ENCODE data around the gene HPGDS. TPM values are rescaled to one million over a fixed set of nuclear protein-coding genes. Genes with fewer than 3 reads are reported as not detected.
A peak's percentile ranks its signal among the peaks of the same experiment; 100 is the strongest.

The HPGDS gene
- total and polyA plus RNA-seq, 2 of the 13 experiments (the other 11 are each of a cell fraction or from before 2014, with no cell fraction given) = not detected

- BruUV-seq (replicated peaks) = no TSS peak
- Histone ChIP-seq H3K9ac (ENCODE audit: insufficient read depth, low read depth, low read length) (no peak overlapping the region), H2AFZ (ENCODE audit: low read length) (no peak overlapping the region), H3K4me1 (ENCODE audit: insufficient read depth, low read length) (no peaks in the 10 kb centered on the region), H3K27me3 (ENCODE audit: control insufficient read depth in 1 of 2, insufficient read depth in 2 of 2, low read length in 2 of 2) (0 out of 5 replicates have a peak, but pooled peaks cover 0 to 6% of the 10 kb centered on the region in 2 experiments), H3K27ac (ENCODE audit: extremely low read length, insufficient read depth, low read length) (no peak overlapping the region), H3K79me2 (ENCODE audit: insufficient read depth, low read length) (no peaks in the 10 kb centered on the region), H3K4me2 (ENCODE audit: low read depth, low read length) (no peak overlapping the region), H3K36me3 (replicated peaks in 1 of 2; ENCODE audit: control insufficient read depth in 1 of 2, insufficient read depth in 2 of 2, low read length in 2 of 2) (no peaks in the 10 kb centered on the region), H4K20me1 (ENCODE audit: insufficient read depth, low read length) (no peaks in the 10 kb centered on the region), H3K9me3 (ENCODE audit: low read length) (no peaks in the 10 kb centered on the region), H3K4me3 (replicated peaks in 1 of 3; ENCODE audit: insufficient read depth in 1 of 3, low read depth in 2 of 3, low read length in 3 of 3) (no peak overlapping the region)
- POLR2A ChIA-PET = no interaction called here
- CTCF ChIA-PET (ENCODE audit: low intra/inter-chr PET ratio, low total read pairs) = interaction anchor here (1.5 to 1.9 kb wide), 2 partner anchors 85 to 598 kb away, joined by 10 to 15 read pairs; no protein-coding TSS in a partner anchor
- intact Hi-C loops (cut with micrococcal nuclease; ENCODE audit: unreplicated experiment) = loop anchor here (1.0 kb wide), 1 partner anchor 598 kb away; no protein-coding TSS in a partner anchor
- FAIRE-seq = no peak
- in situ Hi-C loops (cut with HindIII; ENCODE audit: extremely low pct_ligation_motif_present, low pct_unique_long_range_greater_than_20kb) = loop anchor here (5.0 to 10.0 kb wide), 2 partner anchors 85 to 597 kb away; no protein-coding TSS in a partner anchor
- ATAC-seq = peak; percentile 39; the same call in 1 of the 3 replicates
- DNase-seq (ENCODE audit: low spot score) = no peak
- WGBS (ENCODE audit: low lambda C conversion rate) = 27% methylated on average over 5 of the region's 5 CpGs
- TF ChIP-seq NFIB (CRISPR knock-in tag; IDR thresholded peaks at IDR 0.05; ENCODE audit: borderline replicate concordance) (no peak), ZNF331 (CRISPR knock-in tag; IDR thresholded peaks at IDR 0.05) (no peak), ZNF703 (CRISPR knock-in tag; IDR thresholded peaks at IDR 0.05; ENCODE audit: borderline replicate concordance) (no peak), SRY (CRISPR knock-in tag; IDR thresholded peaks at IDR 0.05) (no peak), PHF5A (CRISPR knock-in tag; IDR thresholded peaks at IDR 0.05; ENCODE audit: low read depth, unreplicated experiment) (no peak), MAFF (IDR thresholded peaks at IDR 0.05; ENCODE audit: low read depth, low read length) (no peak), ZNF674 (CRISPR knock-in tag; IDR thresholded peaks at IDR 0.05; ENCODE audit: low read depth) (no peak), RNF2 (conservative IDR thresholded peaks at IDR 0.05; ENCODE audit: low read depth) (no peak), ZNF510 (CRISPR knock-in tag; IDR thresholded peaks at IDR 0.05; ENCODE audit: low read depth) (no peak)
- TF ChIP-seq, protein P1, sequence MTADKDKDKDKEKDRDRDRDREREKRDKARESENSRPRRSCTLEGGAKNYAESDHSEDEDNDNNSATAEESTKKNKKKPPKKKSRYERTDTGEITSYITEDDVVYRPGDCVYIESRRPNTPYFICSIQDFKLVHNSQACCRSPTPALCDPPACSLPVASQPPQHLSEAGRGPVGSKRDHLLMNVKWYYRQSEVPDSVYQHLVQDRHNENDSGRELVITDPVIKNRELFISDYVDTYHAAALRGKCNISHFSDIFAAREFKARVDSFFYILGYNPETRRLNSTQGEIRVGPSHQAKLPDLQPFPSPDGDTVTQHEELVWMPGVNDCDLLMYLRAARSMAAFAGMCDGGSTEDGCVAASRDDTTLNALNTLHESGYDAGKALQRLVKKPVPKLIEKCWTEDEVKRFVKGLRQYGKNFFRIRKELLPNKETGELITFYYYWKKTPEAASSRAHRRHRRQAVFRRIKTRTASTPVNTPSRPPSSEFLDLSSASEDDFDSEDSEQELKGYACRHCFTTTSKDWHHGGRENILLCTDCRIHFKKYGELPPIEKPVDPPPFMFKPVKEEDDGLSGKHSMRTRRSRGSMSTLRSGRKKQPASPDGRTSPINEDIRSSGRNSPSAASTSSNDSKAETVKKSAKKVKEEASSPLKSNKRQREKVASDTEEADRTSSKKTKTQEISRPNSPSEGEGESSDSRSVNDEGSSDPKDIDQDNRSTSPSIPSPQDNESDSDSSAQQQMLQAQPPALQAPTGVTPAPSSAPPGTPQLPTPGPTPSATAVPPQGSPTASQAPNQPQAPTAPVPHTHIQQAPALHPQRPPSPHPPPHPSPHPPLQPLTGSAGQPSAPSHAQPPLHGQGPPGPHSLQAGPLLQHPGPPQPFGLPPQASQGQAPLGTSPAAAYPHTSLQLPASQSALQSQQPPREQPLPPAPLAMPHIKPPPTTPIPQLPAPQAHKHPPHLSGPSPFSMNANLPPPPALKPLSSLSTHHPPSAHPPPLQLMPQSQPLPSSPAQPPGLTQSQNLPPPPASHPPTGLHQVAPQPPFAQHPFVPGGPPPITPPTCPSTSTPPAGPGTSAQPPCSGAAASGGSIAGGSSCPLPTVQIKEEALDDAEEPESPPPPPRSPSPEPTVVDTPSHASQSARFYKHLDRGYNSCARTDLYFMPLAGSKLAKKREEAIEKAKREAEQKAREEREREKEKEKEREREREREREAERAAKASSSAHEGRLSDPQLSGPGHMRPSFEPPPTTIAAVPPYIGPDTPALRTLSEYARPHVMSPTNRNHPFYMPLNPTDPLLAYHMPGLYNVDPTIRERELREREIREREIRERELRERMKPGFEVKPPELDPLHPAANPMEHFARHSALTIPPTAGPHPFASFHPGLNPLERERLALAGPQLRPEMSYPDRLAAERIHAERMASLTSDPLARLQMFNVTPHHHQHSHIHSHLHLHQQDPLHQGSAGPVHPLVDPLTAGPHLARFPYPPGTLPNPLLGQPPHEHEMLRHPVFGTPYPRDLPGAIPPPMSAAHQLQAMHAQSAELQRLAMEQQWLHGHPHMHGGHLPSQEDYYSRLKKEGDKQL (CRISPR knock-in tag; IDR thresholded peaks at IDR 0.05; ENCODE audit: low read depth) = no peak
- TF ChIP-seq, protein P2, sequence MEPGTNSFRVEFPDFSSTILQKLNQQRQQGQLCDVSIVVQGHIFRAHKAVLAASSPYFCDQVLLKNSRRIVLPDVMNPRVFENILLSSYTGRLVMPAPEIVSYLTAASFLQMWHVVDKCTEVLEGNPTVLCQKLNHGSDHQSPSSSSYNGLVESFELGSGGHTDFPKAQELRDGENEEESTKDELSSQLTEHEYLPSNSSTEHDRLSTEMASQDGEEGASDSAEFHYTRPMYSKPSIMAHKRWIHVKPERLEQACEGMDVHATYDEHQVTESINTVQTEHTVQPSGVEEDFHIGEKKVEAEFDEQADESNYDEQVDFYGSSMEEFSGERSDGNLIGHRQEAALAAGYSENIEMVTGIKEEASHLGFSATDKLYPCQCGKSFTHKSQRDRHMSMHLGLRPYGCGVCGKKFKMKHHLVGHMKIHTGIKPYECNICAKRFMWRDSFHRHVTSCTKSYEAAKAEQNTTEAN (CRISPR knock-in tag; conservative IDR thresholded peaks at IDR 0.05) = no peak
- TF ChIP-seq, protein P3, sequence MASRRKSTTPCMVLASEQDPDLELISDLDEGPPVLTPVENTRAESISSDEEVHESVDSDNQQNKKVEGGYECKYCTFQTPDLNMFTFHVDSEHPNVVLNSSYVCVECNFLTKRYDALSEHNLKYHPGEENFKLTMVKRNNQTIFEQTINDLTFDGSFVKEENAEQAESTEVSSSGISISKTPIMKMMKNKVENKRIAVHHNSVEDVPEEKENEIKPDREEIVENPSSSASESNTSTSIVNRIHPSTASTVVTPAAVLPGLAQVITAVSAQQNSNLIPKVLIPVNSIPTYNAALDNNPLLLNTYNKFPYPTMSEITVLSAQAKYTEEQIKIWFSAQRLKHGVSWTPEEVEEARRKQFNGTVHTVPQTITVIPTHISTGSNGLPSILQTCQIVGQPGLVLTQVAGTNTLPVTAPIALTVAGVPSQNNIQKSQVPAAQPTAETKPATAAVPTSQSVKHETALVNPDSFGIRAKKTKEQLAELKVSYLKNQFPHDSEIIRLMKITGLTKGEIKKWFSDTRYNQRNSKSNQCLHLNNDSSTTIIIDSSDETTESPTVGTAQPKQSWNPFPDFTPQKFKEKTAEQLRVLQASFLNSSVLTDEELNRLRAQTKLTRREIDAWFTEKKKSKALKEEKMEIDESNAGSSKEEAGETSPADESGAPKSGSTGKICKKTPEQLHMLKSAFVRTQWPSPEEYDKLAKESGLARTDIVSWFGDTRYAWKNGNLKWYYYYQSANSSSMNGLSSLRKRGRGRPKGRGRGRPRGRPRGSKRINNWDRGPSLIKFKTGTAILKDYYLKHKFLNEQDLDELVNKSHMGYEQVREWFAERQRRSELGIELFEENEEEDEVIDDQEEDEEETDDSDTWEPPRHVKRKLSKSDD (CRISPR knock-in tag; IDR thresholded peaks at IDR 0.05; ENCODE audit: low read depth) = no peak
Observed at GRCh38 chr4:94389595-94390267, 47.1 kb upstream of the HPGDS start.

Data from HepG2 (cell line).